Measurements from ENCODE around the gene RIPOR1.

Gene RIPOR1, protein sequence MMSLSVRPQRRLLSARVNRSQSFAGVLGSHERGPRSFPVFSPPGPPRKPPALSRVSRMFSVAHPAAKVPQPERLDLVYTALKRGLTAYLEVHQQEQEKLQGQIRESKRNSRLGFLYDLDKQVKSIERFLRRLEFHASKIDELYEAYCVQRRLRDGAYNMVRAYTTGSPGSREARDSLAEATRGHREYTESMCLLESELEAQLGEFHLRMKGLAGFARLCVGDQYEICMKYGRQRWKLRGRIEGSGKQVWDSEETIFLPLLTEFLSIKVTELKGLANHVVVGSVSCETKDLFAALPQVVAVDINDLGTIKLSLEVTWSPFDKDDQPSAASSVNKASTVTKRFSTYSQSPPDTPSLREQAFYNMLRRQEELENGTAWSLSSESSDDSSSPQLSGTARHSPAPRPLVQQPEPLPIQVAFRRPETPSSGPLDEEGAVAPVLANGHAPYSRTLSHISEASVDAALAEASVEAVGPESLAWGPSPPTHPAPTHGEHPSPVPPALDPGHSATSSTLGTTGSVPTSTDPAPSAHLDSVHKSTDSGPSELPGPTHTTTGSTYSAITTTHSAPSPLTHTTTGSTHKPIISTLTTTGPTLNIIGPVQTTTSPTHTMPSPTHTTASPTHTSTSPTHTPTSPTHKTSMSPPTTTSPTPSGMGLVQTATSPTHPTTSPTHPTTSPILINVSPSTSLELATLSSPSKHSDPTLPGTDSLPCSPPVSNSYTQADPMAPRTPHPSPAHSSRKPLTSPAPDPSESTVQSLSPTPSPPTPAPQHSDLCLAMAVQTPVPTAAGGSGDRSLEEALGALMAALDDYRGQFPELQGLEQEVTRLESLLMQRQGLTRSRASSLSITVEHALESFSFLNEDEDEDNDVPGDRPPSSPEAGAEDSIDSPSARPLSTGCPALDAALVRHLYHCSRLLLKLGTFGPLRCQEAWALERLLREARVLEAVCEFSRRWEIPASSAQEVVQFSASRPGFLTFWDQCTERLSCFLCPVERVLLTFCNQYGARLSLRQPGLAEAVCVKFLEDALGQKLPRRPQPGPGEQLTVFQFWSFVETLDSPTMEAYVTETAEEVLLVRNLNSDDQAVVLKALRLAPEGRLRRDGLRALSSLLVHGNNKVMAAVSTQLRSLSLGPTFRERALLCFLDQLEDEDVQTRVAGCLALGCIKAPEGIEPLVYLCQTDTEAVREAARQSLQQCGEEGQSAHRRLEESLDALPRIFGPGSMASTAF

DNA sequence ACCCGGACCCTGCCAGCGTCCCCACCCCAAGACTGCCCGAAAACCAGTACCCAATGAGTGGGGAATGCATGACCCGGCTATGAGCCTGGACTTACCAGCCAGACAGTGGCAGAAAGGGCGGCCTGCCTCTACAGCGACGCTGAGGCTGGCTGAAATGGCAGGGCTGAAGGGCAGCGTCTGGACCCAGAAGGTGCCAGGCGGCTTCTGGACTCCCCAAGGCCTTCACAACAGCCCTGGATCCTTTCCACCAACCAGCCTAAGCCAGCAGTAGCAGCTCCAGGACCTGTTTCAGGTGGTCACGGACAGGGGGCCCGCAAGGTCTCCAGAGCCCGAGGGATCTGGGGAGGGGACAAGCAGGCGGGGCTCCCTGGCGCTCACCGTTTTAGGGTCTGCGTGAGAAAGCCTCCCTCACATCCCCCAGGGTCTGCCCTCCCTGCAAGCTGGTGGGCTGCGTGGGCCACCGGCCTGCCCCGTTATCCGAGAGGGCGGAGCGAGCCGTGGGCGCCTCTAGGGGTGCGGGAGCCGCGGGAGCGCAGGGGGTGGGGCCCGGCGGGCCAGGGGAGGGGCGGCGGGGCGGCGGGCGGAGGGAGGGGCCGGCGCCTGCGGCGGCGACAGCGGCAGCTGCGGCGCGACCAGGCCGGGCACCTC lies at the start of gene RIPOR1:
Gene RIPOR1, plus strand, starts transcription at position 608 of the 648 bp plus-strand sequence. CDS start 9,618 bp downstream, outside the sequence.
- TF ChIP-seq, protein P1, sequence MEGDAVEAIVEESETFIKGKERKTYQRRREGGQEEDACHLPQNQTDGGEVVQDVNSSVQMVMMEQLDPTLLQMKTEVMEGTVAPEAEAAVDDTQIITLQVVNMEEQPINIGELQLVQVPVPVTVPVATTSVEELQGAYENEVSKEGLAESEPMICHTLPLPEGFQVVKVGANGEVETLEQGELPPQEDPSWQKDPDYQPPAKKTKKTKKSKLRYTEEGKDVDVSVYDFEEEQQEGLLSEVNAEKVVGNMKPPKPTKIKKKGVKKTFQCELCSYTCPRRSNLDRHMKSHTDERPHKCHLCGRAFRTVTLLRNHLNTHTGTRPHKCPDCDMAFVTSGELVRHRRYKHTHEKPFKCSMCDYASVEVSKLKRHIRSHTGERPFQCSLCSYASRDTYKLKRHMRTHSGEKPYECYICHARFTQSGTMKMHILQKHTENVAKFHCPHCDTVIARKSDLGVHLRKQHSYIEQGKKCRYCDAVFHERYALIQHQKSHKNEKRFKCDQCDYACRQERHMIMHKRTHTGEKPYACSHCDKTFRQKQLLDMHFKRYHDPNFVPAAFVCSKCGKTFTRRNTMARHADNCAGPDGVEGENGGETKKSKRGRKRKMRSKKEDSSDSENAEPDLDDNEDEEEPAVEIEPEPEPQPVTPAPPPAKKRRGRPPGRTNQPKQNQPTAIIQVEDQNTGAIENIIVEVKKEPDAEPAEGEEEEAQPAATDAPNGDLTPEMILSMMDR (IDR thresholded peaks at IDR 0.05; ENCODE audit: low read depth, low read length) = no peak
- peak within 1 kb of the TSS; percentile 79 for H3K4me3 ChIP-seq (ENCODE audit: low read depth, low read length)

DNA sequence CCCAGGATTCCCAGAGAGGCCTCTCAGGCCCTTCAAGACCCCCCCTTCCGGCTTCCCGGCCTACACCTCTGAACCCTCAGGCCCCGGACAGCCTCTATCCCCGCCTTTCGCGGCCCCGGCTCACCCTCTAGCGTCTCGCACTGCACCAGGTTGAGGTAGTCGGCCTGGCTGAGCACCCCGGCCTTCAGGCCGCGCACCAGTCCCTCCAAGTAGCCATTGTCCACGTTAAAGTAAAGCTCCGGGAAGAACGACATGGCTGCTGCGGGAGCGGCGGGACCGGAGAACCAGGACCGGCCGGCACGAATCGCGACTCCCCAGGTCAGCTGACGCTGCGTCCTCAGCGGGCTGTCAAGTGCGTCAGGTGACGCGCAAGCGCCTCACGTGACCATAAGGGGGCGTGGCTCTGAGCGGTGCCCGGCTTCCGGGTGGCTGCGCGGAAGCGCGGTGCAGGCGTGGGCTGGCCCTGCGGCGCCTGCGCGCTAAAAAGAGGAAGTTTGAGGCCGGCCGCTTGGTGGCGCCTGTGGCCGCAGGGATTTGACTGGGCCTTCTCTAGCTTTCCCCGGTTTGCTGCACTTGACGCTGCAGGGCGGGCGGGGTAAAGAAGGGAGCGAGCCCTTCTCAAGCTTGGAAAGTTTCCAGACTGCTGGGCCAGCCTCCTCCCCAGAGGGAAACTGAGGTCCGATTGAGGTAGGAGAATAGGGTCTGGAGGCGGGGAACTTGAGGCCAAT lies 47.6 kb upstream of the RIPOR1 start, which contains the start of gene ATP6V0D1:
Gene ATP6V0D1, minus strand, starts transcription at position 325 of the 728 bp plus-strand sequence. Its CDS starts 71 bp downstream, at position 254.
- TF ChIP-seq, protein P1 (IDR thresholded peaks at IDR 0.05; ENCODE audit: low read depth, low read length) = peak; percentile 78
- peak within 1 kb of the TSS; percentile 84 for H3K4me3 ChIP-seq (ENCODE audit: low read depth, low read length)

DNA sequence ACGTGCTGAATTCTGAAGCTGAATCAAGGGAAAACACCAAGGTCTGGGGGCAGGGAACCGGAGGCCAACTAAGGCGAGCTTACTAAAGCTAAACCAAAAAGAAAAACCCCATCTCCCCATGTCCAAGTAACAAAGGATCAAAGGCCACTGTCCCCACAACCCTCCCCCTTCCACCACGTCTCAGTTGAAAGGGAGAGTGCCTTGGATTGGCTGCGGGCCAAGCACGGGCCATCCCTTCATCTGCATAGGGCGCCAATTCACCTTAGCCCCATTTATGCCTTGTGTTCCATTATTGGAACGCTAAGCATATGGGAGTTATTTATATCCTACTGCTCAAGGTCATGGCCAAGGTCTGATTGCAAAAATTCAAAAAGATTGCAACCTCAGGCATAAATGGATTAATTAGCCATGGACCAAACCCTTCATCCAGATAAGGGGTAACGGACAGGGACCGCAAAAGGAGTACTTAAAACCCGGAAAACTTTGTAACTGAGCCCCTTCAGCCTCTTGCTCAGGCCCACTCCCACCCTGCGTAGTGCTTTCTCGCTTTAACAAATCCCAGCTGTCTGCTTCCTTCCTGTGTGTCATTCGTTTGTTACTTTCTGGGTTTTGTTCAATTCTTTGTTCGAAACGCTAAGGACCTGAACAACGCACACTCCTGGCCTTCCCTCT lies 46.9 kb upstream of the RIPOR1 start:
- H3K4me3 ChIP-seq (ENCODE audit: low read depth, low read length) = peak overlapping the region; percentile 84
- TF ChIP-seq, protein P1 (IDR thresholded peaks at IDR 0.05; ENCODE audit: low read depth, low read length) = no peak

DNA sequence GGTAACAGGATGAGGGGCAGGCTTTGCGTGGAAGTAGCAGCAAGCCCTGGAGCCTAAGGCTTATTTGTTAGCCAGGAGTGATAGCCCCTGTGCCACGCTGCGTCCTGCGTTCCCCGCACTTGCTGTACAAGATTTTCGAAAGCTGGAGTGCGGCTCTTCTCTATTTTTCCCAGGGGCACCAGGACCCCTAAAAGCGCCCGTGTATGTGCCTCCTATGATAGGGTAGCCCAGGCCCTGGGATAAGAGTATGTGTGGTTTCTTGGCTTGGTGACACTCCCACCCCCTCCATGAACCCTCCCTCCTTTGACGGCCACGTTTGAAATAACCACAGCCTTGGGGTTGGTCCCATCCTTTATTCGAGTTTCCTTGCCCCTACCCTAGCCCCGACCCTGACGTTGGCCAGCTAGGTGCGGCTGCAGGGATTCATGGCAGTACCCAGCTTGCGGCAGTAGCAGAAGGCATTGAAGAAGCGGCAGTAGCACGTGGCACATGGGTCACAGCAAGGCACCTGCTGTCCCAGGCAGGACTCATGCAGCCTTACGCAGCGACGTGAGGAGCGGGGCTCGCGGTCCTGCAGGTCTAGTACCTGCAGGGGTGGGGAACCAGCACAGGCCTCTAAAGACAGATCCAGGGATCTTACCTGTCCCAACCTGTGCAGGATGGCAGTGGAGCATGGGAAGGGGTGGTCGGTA lies 46.2 kb upstream of the RIPOR1 start:
- TF ChIP-seq, protein P1 (IDR thresholded peaks at IDR 0.05; ENCODE audit: low read depth, low read length) = no peak
- peak overlapping the region; percentile 84; the same call in 1 of the 2 replicates for H3K4me3 ChIP-seq (ENCODE audit: low read depth, low read length)

DNA sequence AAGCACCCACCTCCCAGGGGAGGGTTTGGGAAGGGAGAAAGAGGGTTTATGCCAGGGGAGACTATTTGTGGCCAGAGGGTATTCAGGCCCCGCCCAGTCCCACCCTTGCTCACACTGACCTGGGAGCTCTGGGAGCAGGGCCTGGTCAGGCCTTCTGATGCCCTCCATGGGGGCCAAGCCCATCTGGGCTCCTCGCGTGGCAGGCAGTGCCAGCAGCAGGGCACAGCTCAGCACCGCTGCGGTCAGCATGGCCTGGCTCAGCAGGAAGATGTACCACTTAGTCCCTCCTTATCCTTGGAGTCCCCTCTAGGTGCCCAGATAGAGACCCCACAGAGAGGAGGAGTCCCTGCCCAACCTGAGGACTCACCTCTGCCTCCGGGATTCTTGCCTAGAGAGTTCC lies 45.5 kb upstream of the RIPOR1 start, which contains the start of gene AGRP:
Gene AGRP, minus strand, starts transcription at position 398 of the 400 bp plus-strand sequence. Its CDS starts 149 bp downstream, at position 249.
- TF ChIP-seq, protein P1 (IDR thresholded peaks at IDR 0.05; ENCODE audit: low read depth, low read length) = no peak

More for the DNA sequence above, 45.5 kb upstream of the RIPOR1 start, which contains the start of gene AGRP:
- no peak within 1 kb of the TSS for H3K4me3 ChIP-seq (ENCODE audit: low read depth, low read length)

Data from WI38 (cell line).